GM23338 (cell line): ENCODE results near the gene FAM9A. TPM values are rescaled to one million over a fixed set of nuclear protein-coding genes. Genes with fewer than 3 reads are reported as not detected.

Experiments used
- ATAC-seq: fragments of 200-7000 bp; cut with Tn5 transposase; 3 replicates; pipeline ENCODE4 v1.9.1; 2020
- DNase-seq: peaks from one replicate; pipeline ENCODE4 v3.0.0-alpha.2; 2015; ENCODE audit warnings: low spot score
- H2AFZ ChIP-seq: fragments of 200-600 bp; sonication (generic); 2 replicates; pipeline ENCODE4 v1.8.0; 2016; ENCODE audit warnings: antibody characterized with exemption, mild to moderate bottlenecking, moderate library complexity
- H3F3A ChIP-seq: fragments of 200-600 bp; sonication (generic); replicated peaks from 2 replicates; pipeline ENCODE4 v1.8.0; 2017; ENCODE audit warnings: antibody characterized with exemption, mixed run types, low read depth
- H3K27ac ChIP-seq: fragments of 200-600 bp; sonication (generic); 2 replicates; pipeline ENCODE4 v1.6.1; 2016; ENCODE audit warnings: low read depth
- H3K27me3 ChIP-seq: fragments of 200-600 bp; sonication (generic); 2 replicates; pipeline ENCODE4 v1.8.0; 2016; ENCODE audit warnings: mild to moderate bottlenecking, mixed run types, moderate library complexity; ENCODE audit not compliant: insufficient read depth
- H3K36me3 ChIP-seq: fragments of 200-600 bp; sonication (generic); 2 replicates; pipeline ENCODE4 v1.8.0; 2016; ENCODE audit warnings: mild to moderate bottlenecking; ENCODE audit not compliant: insufficient read depth
- H3K4me1 ChIP-seq: fragments of 200-600 bp; sonication (generic); 2 replicates; pipeline ENCODE4 v1.8.0; 2016; ENCODE audit warnings: mild to moderate bottlenecking, moderate library complexity; ENCODE audit not compliant: insufficient read depth
- H3K4me2 ChIP-seq: fragments of 200-600 bp; sonication (generic); 2 replicates; pipeline ENCODE4 v1.7.1; 2017; ENCODE audit warnings: mixed run types
- H3K4me3 ChIP-seq: fragments of 200-600 bp; sonication (generic); 2 replicates; pipeline ENCODE4 v1.6.1; 2016; ENCODE audit warnings: mixed run types
- H3K79me2 ChIP-seq: fragments of 200-600 bp; sonication (generic); replicated peaks from 2 replicates; pipeline ENCODE4 v1.8.0; 2017; ENCODE audit warnings: mild to moderate bottlenecking; ENCODE audit not compliant: insufficient read depth
- H3K9me2 ChIP-seq: fragments of 200-600 bp; sonication (generic); 2 replicates; pipeline ENCODE4 v1.8.0; 2017; ENCODE audit not compliant: insufficient read depth
- H4K20me1 ChIP-seq: fragments of 200-600 bp; sonication (generic); replicated peaks from 2 replicates; pipeline ENCODE4 v1.8.0; 2017; ENCODE audit warnings: mild to moderate bottlenecking; ENCODE audit not compliant: insufficient read depth
- H3K27ac Mint-ChIP-seq: 2 replicates; pipeline ENCODE4 v1.8.0; 2020; ENCODE audit warnings: inconsistent platforms, mild to moderate bottlenecking, moderate library complexity, mixed read lengths
- H3K27me3 Mint-ChIP-seq: 3 replicates; pipeline ENCODE4 v1.8.0; 2022; ENCODE audit warnings: low read depth, mild to moderate bottlenecking, moderate library complexity, mixed read lengths, inconsistent platforms; ENCODE audit not compliant: insufficient read depth, poor library complexity
- H3K36me3 Mint-ChIP-seq: 3 replicates; pipeline ENCODE4 v1.8.0; 2021; ENCODE audit warnings: low read depth, mild to moderate bottlenecking, inconsistent platforms, moderate library complexity, mixed read lengths
- H3K4me1 Mint-ChIP-seq: 3 replicates; pipeline ENCODE4 v1.8.0; 2020; ENCODE audit warnings: mild to moderate bottlenecking, inconsistent platforms, mixed read lengths
- H3K4me3 Mint-ChIP-seq: 3 replicates; pipeline ENCODE4 v1.8.0; 2021; ENCODE audit warnings: moderate library complexity, mild to moderate bottlenecking, inconsistent platforms, mixed read lengths
- H3K9me3 Mint-ChIP-seq: 3 replicates; pipeline ENCODE4 v1.8.0; 2020; ENCODE audit warnings: moderate library complexity, mild to moderate bottlenecking, inconsistent platforms, mixed read lengths
- CREB1 ChIP-seq: fragments of 250-450 bp; sonication (Bioruptor Pico); IDR thresholded peaks from 2 replicates; pipeline ENCODE4 v1.5.0; 2020; ENCODE audit warnings: low read depth, mild to moderate bottlenecking, moderate library complexity
- CTCF ChIP-seq, 2 experiments: fragments of 200-600 bp in 1 of 2; sonication (generic) in 1 of 2; conservative IDR thresholded peaks; 2 replicates each; pipeline versions ENCODE4 v1.5.1 to v1.6.1; 2016 to 2017; ENCODE audit warnings: antibody characterized with exemption in 2 of 2, low read depth in 2 of 2, mild to moderate bottlenecking in 2 of 2, moderate library complexity in 1 of 2
- ETS1 ChIP-seq: IDR thresholded peaks from 2 replicates; pipeline ENCODE4 v1.6.1; 2016; ENCODE audit warnings: antibody characterized with exemption
- EZH2 ChIP-seq: fragments of 200-600 bp; sonication (generic); IDR thresholded peaks from one replicate; pipeline ENCODE4 v1.8.0; 2017; ENCODE audit warnings: antibody characterized with exemption, mild to moderate bottlenecking, low read depth; ENCODE audit not compliant: unreplicated experiment
- EZH2phosphoT487 ChIP-seq: fragments of 200-600 bp; sonication (generic); IDR thresholded peaks from one replicate; pipeline ENCODE4 v1.8.1; 2018; ENCODE audit warnings: antibody characterized with exemption; ENCODE audit not compliant: unreplicated experiment
- JUNB ChIP-seq: IDR thresholded peaks from one replicate; pipeline ENCODE4 v1.6.1; 2016; ENCODE audit warnings: antibody characterized with exemption; ENCODE audit not compliant: unreplicated experiment
- NANOG ChIP-seq: IDR thresholded peaks from 2 replicates; pipeline ENCODE4 v1.6.1; 2016; ENCODE audit warnings: antibody characterized with exemption, borderline replicate concordance
- POLR2AphosphoS5 ChIP-seq: IDR thresholded peaks from 2 replicates; pipeline ENCODE4 v1.6.1; 2016; ENCODE audit warnings: antibody characterized with exemption, low read depth
- REST ChIP-seq: IDR thresholded peaks from one replicate; pipeline ENCODE4 v1.6.1; 2018; ENCODE audit warnings: antibody characterized with exemption; ENCODE audit not compliant: unreplicated experiment
- STAT1 ChIP-seq: IDR thresholded peaks from one replicate; pipeline ENCODE4 v1.6.1; 2016; ENCODE audit warnings: antibody characterized with exemption; ENCODE audit not compliant: unreplicated experiment
- ZNF114 ChIP-seq: fragments of 250-450 bp; sonication (Bioruptor Pico); IDR thresholded peaks from 2 replicates; pipeline ENCODE4 v1.5.0; 2020; ENCODE audit warnings: mild to moderate bottlenecking, moderate library complexity
- ZNF331 ChIP-seq: fragments of 250-450 bp; sonication (Bioruptor Pico); IDR thresholded peaks from 2 replicates; pipeline ENCODE4 v1.5.0; 2020; ENCODE audit warnings: low read depth, mild to moderate bottlenecking, moderate library complexity
- ZNF462 ChIP-seq: fragments of 250-450 bp; sonication (Bioruptor Pico); IDR thresholded peaks from 2 replicates; pipeline ENCODE4 v1.5.0; 2020; ENCODE audit warnings: mild to moderate bottlenecking, moderate library complexity
- polyA plus RNA-seq: library from polyadenylated mRNA; unstranded; fragments of >200 nt; fragmentation: Nextera tagmentation; extraction: Ambion mirVana; gene quantifications from 2 replicates; pipeline ENCODE4 v1.2.1, GENCODE V29; 2016
- total RNA-seq: library from RNA; depleted of rRNA; stranded (reverse); fragments of >200 nt; shearing (Covaris generic); gene quantifications from 2 replicates; pipeline ENCODE4 v1.2.3, GENCODE V29; 2014

Gene FAM9A
- total and polyA plus RNA-seq, 2 experiments from 2014 or later, result not detected

GRCh38 chrX:8846266-8846665, 45.1 kb upstream of the FAM9A start:
- H3K4me1 Mint-ChIP-seq, result no peaks in the 10 kb centered on the region
- no peaks in the 10 kb centered on the region for H4K20me1 ChIP-seq
- H3F3A ChIP-seq, result no peaks in the 10 kb centered on the region
- H2AFZ ChIP-seq, result no peak overlapping the region
- peaks cover 3% of the 10 kb centered on the region for H3K27me3 Mint-ChIP-seq
- H3K4me1 ChIP-seq, result no peaks in the 10 kb centered on the region
- no peaks in the 10 kb centered on the region for H3K36me3 ChIP-seq
- H3K4me2 ChIP-seq, result no peak overlapping the region
- H3K27me3 ChIP-seq, result no peaks in the 10 kb centered on the region
- no peaks in the 10 kb centered on the region for H3K36me3 Mint-ChIP-seq
- no peak overlapping the region for H3K27ac ChIP-seq
- H3K4me3 ChIP-seq, result no peak overlapping the region
- no peak overlapping the region for H3K4me3 Mint-ChIP-seq
- no peak overlapping the region for H3K27ac Mint-ChIP-seq
- TF ChIP-seq EZH2phosphoT487 (no peak), ZNF462 (CRISPR knock-in tag) (no peak), ETS1 (no peak), REST (no peak), CREB1 (CRISPR knock-in tag) (no peak), CTCF (conservative IDR thresholded peaks at IDR 0.05; ENCODE audit: low read depth in 2 of 2) (no peak), ZNF331 (CRISPR knock-in tag) (no peak), NANOG (no peak), JUNB (no peak), EZH2 (no peak), POLR2AphosphoS5 (no peak), ZNF114 (no peak), STAT1 (no peak)
- no peaks in the 10 kb centered on the region for H3K9me3 Mint-ChIP-seq
- no peaks in the 10 kb centered on the region for H3K9me2 ChIP-seq
- DNase-seq (no peak), ATAC-seq (no peak)
- H3K79me2 ChIP-seq, result no peaks in the 10 kb centered on the region
